Esophagus mucosa (tissue), 1 donor: ENCODE measurements around the gene HOXB9. TPM values are rescaled to one million over a fixed set of nuclear protein-coding genes. Genes with fewer than 3 reads are reported as not detected.

Experiments
- ATAC-seq: fragments of 200-7000 bp; cut with Tn5 transposase; one replicate; pipeline ENCODE4 v1.9.1; 2020
- total RNA-seq: library from RNA; stranded (reverse); gene quantifications from one replicate; pipeline ENCODE4 v1.2.4, GENCODE V29; 2023
- donor health status: DM: yes; HTN: yes; CAD: no.

The HOXB9 gene
- total RNA-seq, 1 donor from 2014 or later: not detected

DNA sequence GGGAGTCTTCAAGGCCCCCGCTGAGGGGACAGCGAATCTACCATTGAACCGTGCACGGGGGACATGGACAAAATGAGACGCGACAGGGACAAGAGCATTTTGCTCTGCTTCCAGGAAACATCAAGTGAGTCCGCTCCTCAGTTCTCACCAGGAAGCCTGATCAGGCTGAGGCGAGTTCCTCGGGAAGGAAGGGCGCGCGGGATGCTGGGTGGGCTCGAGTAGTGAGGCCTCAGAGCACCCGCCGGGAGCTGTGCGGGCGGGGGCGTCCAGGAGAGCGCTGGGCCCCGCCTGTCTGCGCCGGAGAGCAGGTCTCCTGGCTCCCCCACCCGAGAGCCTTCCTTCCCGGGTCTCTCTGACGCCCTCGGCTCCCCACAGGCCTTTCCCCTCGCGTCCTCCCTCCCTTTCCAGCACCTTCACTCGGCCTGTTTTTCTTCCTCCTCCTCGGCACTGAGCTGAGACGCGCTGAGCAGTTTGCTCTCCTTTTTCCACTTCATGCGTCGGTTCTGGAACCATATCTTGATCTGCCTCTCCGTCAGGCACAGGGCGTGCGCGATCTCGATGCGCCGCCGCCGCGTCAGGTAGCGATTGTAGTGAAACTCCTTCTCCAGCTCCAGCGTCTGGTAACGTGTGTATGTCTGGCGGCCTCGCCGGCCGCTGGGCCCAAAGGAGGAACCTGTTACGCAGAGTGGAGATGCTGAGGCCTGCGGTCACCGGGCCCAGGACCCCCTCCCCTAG is 30.0 kb downstream of the HOXB9 start:
- no peak for ATAC-seq

GRCh38 chr17:48595278-48595999 is 30.7 kb downstream of the HOXB9 start:
- no peak for ATAC-seq

- no peak for ATAC-seq
Measured at GRCh38 chr17:48594538-48595277, 31.4 kb downstream of the HOXB9 start.

GRCh38 chr17:48593840-48594537 is 32.2 kb downstream of the HOXB9 start:
- peak; percentile 71 for ATAC-seq

DNA sequence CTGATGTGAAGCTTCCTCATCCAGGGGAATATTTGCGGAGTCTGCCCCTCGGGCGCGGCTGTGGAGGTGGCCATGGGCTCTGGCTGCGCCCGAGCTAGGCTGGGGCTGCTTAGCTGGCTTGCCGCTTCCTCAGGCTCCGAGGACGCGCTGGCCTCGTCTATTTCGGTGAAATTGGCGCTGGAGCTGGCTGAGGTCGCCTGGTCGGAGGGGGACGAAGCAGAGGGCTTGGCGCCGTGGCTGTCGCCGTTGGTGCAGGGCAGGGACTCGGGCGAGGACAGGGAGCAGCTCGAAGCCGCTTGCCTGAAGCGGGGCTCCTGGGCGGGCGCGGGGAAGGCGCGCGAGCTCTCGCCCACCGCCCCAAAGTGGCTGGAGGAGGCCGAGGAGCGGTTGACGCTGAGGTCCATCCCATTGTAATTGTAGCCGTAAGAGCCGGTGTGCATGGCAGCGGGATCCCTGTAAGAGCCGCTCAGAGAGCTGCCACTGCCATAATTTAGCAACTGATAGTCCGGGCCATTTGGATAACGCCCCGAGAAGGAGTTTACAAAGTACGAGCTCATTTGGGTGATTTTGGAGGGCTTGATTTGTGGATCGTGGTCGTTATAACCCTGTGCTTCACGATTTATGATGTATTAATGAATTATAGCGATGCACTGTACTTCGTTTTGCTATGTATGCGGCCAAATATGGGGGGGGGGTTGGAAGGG is 32.9 kb downstream of the HOXB9 start, which contains the start of gene HOXB5:
HOXB5 (minus strand) TSS at position 654 of the 704 bp plus-strand sequence; CDS start at position 557, 97 bp downstream.
- peak; percentile 26 for ATAC-seq

DNA sequence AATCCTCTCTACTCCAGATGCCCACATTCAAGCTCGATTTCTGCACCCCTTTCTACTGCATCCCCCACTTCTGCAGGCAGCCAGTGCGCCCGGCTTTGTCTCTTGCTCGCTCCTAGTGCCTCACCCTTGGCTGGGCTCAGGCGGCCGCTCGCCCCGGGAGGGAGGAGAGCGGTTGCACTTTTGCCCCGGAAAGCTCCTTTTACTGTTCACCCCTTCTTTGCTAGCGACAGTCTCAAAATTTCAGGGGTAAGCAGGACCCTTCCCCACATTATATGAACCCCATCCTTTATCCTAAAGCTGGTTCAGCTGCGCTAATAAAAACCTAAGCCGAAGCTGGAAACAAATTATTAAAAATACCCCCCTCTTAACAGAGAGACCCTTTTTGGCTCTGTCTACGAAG is 33.6 kb downstream of the HOXB9 start:
- no peak for ATAC-seq

- no peak for ATAC-seq
Measured at GRCh38 chr17:48592057-48592514, 34.1 kb downstream of the HOXB9 start.

- ATAC-seq: no peak
Measured at GRCh38 chr17:48591255-48592056, 34.7 kb downstream of the HOXB9 start.

- no peak for ATAC-seq
Measured at GRCh38 chr17:48590607-48591161, 35.5 kb downstream of the HOXB9 start.

DNA sequence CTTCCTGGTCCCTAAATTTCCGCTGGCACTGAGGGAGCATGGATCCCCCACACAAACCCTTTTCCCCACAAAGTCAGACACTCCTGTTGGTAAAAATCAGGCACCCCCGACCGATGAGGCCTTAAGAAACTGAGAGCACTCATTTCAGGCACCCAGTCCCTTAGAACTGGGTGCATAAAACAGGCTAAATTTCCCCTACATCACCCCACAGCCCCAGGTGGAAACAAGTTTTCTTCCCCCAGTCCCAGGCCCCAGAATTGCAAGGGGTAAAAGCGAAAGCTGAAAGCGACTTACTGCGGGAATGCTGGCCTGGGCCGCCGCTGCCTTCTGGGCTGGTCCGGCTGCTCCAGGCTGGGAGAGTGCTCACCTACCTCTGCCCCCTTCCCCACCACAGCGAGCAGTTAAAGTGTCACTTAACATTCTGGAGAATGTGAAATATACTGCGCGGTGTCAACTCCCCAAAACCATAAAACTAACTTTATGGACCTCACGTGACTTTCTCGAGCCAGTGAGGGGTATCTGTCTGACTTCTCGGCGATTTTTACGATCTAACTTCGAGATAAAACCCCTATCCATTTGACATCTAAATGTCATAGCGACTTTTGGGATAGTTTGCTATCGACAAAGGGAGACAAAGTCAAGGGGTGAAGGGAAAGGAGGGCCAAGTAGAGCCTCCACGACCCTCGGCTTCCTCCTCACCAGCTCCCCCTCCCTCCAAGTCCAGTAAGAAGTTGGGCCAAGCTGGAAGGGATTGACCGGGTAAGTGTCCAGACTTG is 36.1 kb downstream of the HOXB9 start, which contains the start of gene HOXB3:
HOXB3 (minus strand) TSS at position 411 of the 776 bp plus-strand sequence. CDS start 37,767 bp downstream, outside the sequence.
- ATAC-seq: no peak

DNA sequence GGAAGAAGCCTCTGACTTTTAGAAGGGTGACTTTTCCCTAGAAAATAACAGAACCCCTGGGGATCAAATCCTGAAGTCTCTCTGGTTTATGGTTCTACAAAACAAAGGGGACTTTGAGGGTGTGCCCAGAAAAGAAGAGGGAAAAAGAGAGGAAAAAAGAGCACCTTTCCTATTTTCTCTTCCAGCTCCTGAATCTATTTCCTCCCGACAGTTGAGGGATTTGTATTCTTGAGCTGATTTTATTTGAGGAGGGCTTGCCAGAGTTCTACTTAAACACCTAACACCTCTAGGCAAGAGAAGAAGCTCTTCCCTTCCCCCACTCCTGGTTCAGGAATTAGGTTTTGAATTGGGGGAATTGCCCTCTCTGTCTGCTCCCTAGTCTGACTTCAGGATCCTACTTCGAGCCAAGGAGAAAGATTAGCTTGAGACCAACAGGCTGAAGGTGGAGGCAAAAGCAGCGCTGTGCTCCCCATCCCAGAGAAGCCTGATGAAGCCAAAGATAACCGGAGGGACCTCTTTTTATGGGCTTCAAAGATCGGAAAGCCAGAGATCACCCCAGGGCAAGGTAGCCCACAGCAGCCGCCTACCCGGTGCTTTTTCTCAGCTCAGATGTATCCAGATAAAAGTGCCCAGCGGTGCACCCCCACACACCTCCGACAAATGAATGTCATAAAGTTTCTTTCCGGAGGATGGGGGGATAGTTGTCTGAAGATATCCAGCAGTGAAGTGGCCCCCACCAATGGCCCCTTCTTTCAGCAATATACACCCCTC is 36.9 kb downstream of the HOXB9 start:
- ATAC-seq: no peak

GRCh38 chr17:48588528-48588927 is 37.6 kb downstream of the HOXB9 start:
- no peak for ATAC-seq

DNA sequence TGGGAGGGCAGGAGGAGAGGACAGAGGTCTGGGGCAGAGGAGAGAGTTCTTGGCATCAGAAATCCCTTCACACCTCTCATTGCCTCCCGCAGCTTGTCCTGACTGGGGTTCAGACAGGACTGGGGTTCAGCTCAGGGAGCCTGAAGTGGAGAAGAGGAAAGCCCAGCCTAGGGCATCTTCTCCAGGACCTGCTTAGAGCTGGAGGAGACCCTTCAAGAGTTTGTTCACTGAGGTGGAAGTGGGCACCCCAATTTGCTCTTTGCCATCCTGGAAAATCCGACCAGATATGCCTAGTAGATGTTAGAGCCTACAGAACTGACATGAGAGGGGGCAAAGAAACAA is 38.1 kb downstream of the HOXB9 start:
- ATAC-seq: no peak

GRCh38 chr17:48587276-48588073 is 38.7 kb downstream of the HOXB9 start:
- ATAC-seq: no peak

DNA sequence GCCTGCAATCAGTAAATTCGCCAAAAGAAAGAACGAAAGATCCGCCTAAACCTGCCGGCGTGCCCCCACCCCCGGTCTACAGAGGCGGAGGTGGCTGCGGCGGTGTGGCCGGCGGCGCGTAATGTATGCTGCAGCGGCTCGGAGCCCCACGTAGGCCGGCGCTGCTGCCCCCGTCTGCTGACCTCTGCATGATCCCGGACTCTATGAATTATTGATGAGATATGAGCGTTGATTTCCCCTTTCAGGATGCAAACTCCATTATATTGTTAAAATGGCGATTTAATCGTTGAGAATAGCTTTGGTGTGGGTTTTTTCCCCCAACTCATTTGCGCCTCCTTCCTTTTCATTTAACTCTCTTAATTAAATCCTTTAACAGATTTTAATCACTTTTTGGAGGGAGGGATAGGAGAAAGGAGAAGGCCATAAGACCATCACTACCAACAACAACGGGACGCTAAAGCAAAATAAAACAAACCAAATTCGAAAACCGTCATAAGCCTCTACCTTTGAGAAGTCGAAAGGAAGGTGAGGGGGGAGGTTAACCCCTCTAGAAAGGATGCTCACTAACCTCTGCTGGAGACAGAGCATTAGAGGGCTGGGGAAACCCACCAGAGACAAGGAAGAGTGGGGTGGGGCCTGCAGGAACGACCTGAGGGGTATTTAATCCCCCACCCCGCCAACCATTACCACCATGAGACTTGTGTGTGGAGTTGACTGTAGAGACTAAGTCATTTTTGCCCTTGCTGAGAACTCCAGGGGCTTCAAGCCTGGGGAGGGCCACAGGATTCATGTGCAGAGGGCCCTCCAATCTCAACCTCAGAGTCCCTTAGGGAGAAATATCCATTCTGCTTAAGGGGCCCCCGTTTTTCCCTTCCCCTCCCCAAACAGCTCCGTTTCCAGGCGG is 39.6 kb downstream of the HOXB9 start:
- ATAC-seq: no peak

GRCh38 chr17:48584223-48584741 is 41.9 kb downstream of the HOXB9 start:
- no peak for ATAC-seq
